ENCODE data around the gene CERT1.
"Not testable (repeated sequence)": the region's sequence is repeated elsewhere in the genome, so short reads cannot be mapped to it uniquely, and the experiment has no call there.

CERT1 gene

GRCh38 chr5:75523275-75523674, 11.8 kb upstream of the CERT1 start:
- DNase-seq: no peak

DNA sequence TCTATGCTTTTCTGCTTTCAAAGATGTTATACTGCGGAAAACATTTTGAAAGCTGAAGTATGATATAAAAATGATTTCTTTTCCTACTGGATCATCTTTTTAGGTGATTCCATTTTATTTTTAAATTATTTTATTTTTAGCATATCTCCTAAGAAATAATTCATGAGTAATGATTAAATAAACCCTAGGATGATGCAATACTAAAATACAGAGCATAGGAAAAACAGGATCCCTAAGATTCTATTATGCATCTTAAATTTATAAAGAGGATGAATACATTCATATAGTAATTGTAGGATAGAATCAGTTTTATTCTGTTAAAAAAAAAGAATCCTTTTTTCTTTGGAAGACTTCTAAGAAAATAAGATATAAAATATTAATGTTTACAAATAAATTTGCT, 11.1 kb upstream of the CERT1 start:
- DNase-seq: no peak

- DNase-seq: no peak
Observed at GRCh38 chr5:75522025-75522424, 10.6 kb upstream of the CERT1 start.

DNA sequence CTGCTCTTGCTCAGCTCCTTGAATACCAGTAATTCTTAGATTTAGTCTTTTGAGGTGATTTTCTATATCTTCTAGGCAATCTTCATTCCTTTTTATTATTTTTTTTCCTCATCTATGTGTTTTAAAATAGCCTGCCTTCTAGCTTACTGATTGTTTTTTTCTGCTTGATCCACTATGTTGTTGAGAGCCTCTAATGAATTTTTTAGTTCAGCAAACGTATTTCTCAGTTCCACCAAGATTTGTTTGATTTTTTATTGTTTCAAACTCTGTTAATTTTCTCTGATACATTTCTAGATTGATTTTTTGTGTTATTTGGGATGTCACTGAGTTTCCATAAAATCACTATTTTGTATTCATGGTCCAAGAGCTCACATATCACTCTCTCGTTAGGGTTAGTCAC, 9.8 kb upstream of the CERT1 start:
- no peak for DNase-seq

DNA sequence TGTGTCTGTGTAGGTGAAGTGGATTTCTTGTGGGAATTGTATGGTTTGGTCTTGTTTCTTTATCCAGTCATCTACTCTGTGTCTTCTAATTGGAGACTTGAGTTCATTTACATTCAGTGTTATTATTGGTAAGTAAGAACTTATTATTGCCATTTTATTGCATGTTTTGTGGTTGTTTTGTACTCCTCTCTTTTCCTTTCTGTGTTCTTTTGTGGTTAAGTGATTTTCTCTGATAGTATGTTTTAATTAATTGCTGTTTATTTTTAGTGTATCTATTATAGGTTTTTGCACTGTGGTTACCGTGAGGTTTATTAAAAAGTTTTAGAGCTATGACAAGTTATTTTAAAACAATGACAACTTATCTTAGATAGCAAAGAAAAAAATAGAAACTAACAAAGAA, 8.3 kb upstream of the CERT1 start:
- no peak for DNase-seq

GRCh38 chr5:75514323-75514722, 2.9 kb upstream of the CERT1 start:
- DNase-seq: no peak

DNA sequence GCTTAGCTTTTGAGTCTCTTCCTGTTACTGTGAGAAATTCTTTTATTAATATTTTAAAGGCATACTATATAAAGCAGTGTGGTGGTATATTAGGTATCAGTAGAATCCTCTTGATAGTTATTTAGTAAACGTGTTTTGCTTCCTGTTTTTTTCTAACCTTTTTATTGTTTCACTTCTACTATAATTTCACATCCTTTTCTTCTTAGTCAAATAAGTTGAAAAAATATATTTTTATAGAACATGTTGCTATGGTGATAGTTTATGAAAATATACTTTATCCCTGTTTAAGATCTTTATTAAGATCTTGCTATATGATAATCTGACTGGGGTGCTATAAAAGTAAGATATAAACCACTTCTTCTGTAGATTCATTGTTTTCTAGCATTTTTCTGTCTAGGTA, 2.4 kb upstream of the CERT1 start:
- DNase-seq: no peak

DNA sequence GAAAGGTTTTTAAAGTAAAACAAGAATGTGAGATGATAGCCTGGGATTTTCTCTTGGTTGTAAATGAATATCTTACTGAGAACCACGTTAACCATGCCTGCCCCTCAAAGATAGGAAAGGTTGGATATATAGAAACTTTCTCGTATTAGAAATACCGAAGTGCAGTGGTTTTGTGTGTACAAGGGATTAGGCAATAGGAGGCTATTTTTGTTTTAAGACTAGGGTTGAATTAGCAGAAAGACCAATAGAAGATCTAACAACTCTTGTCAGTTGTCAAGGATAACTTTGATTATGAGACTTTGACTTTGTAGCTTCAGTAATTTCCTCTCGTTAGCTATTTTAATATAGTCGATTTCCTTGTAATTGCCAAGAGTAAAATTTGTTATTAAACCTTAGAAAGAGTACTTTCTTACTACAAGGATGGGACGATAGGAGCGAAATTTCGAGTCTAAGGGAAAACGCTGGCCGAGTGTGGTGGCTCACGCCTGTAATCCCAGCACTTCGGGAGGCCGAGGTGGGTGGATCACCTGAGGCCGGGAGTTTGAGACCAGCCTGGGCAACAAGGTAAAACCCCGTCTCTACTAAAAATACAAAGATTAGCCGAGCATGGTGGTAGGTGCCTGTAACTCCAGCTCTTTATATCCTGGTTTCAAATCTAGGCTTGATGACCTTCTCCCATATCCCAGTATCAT, 1.1 kb upstream of the CERT1 start:
- no peak for DNase-seq

DNA sequence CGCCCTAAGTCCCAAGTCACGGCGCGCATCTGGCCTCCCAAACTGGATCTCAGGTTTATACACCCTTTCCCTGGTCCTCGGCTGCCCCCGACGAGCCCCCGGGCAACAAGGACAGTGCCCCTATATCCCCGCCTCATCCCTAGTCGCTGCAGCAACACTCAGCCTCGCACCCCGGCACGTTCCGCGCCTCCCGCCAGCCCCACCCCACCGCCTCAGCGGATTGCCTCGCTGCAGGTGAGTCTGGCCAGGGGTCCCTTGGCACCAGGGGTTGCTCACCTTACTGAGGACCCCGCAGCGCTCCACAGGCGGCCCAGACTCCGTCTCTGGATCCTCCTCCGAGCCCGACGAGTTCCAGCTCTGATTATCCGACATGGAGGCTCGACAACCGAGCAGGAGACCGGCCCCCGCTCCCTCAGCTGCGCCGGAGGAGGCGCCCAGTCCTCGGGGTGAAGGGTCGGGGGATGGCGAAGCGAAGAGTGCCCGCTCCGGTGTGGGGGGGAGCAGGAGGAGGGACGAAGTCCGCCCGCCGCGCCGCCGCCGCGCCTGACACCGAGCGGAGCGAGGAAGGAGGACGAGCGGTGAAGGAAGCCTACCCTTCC, 494 bp downstream of the CERT1 start:
- DNase-seq: no peak

DNA sequence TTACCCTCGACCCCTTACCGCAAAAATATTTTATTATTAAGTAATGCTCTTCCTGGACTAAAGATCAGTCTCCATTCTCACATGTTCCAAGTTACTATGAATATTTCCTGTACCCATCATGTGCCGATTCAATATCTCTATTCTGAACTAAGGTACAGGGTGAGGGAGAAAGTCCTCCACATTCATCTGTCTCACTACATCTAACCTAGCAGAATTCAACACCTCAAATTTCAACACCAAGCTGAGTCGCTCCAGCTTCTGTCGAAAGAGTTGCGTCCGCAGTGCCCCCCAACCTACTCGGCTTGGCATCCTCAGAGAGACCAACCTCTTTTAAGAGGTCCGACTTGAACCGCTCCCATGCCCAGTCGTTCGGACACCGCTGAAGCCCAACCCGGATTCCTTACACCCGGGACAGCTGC, 1.0 kb downstream of the CERT1 start:
- DNase-seq: peak; percentile 21

DNA sequence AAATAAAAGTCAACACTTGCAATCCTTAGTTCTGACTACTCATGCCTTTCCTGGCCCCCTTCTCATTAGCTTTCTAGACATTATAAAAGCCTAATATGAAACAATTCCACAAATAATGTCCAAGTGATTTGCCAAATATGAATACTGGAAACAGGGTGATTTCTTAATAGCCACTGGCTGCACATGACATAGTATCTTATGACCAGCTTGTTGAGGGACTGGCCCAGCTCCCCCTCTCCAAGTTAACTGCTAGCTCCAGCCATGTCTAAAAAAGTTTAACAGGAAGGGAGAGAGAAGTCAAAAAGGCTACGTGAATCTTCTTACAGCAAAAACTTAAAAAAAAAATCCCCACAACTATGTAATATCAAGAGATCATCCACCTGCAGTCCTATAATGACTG, 1.5 kb downstream of the CERT1 start:
- DNase-seq: no peak

- no peak for DNase-seq
Observed at GRCh38 chr5:75509546-75509945, 1.9 kb downstream of the CERT1 start.

GRCh38 chr5:75507841-75508240, 3.6 kb downstream of the CERT1 start:
- DNase-seq: no peak

- not testable (repeated sequence) for DNase-seq
Observed at GRCh38 chr5:75505112-75505511, 6.3 kb downstream of the CERT1 start.

GRCh38 chr5:75498875-75499274, 12.6 kb downstream of the CERT1 start:
- DNase-seq: not testable (repeated sequence)

- DNase-seq: no peak
Observed at GRCh38 chr5:75498208-75498777, 13.1 kb downstream of the CERT1 start.

DNA sequence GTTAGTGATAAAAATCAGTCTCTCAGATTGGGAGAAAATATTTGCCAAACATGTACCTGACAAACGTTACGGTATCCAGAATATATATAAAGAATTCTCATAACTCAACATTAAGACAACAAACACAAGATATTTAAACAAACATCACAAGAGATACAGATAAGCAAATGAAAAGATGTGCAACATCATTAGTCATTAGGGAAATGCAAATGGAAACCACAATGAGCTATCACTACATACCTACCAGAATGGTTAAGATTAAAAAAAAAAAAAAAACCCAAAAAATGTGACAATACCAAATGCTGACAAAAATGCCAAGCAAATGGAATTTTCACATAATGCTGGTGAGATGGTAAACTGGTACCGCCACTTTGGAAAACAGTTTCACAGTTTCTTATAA, 15.4 kb downstream of the CERT1 start:
- DNase-seq: no peak

DNA sequence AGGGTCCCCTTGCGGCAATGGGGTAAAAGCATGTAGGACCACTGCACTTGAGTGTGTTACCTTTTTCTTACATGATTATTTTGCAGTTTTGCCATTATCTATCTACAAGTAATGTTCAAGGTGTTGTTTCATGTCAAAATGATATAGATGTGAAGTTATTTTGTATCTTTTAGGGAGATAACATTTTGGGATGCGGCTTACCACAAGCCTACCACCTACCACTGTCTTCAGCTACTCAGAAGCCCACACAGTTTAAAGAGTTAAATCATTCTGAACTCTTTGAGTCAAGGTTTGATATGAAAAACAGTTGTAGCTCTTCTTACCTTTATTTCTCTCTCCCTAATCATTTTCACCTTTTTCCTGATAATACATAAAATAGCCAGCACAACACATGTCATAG, 19.8 kb downstream of the CERT1 start:
- no peak for DNase-seq

- not testable (repeated sequence) for DNase-seq
Observed at GRCh38 chr5:75489847-75490246, 21.6 kb downstream of the CERT1 start.

DNA sequence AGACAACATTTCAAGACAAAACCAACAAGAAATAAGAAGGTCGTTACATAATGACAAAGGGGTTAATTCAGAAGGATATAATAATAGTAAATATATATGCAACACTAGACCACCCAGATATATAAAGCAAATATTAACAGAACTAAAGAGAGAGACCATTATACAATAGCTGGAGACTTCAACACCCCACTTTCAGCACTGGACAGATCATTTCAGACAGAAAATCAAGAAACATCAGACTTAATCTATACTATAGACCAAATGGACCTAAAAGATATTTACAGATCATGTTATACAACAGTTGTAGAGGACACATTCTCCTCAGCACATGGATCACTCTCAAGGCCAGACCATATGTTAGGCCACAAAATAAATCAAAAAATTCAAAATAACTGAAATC, 26.8 kb downstream of the CERT1 start:
- no peak for DNase-seq

DNA sequence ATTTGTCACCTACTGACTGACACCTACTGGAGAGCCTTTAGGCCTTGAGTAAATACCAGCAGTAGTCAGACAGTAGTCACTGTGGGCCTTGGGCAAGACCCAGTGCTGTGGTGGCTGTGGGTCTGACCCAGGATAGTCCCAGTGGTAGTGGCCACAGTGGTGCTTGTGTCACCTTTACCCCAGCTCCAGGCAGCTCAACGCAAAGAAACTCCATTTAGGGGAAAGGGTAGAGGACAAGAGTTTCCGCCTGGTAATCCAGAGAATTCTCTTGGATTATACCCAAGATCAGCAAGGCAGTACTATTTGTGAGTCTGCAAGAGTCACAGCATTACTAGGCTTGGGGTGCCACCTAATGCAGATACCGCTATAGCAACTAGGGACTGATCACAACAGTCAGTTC, 28.9 kb downstream of the CERT1 start:
- no peak for DNase-seq

DNA sequence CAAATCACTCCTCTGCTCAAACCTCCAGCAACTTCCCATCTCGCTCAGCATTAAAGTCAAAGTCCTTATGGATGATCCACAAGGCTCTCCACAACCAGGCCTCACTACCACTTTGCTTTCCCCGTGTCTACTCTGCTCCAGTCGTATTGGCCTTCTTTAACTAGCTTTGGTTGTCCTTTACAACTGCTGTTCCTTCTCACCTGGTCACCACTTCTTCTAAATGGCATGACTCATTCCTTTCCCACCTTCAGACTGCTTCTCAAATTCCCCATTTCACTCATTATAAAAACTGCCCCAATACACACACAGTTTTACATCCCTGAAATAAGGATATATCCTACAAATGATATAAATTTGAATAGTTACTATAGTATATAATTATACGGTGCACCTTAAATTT, 30.4 kb downstream of the CERT1 start:
- DNase-seq: no peak

- no peak for DNase-seq
Observed at GRCh38 chr5:75475364-75475763, 36.1 kb downstream of the CERT1 start.

DNA sequence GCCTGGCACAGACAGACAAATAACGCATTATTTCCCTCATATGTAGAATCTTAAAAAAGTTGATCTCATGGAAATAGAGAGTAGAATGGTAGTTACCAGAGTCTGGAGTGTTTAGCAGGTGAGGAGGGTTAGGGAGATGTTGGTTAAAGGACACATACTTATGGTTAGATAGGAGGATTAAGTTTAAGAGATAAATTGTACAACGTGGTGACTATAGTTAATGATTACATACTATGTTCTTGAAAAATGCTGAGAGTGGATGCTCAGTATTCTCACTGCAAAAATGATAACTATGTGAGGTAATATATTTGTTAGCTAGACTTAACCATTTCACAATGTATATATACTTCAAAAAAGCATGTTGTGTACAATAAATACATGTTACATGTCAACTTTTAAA, 38.0 kb downstream of the CERT1 start:
- DNase-seq: no peak

GRCh38 chr5:75472973-75473372, 38.5 kb downstream of the CERT1 start:
- no peak for DNase-seq

Measured in CD4-positive, alpha-beta T cell treated with Interleukin-17A for 1 hour (primary cell).